Mesendoderm (in vitro differentiated cells): ENCODE data around the gene AOPEP.

Source experiments
- DNase-seq: peaks from one replicate; pipeline ENCODE4 v3.0.0; 2013
- H2AK5ac ChIP-seq: 2 replicates; pipeline ENCODE4 v1.6.1; 2013; ENCODE audit warnings: low read length, inconsistent platforms
- H2BK120ac ChIP-seq: 2 replicates; pipeline ENCODE4 v1.6.1; 2013; ENCODE audit warnings: low read depth, mild to moderate bottlenecking, low read length, moderate library complexity, mixed read lengths
- H2BK15ac ChIP-seq: replicated peaks from 2 replicates; pipeline ENCODE4 v1.6.1; 2013; ENCODE audit warnings: low read depth, mild to moderate bottlenecking, moderate library complexity
- H2BK5ac ChIP-seq: 2 replicates; pipeline ENCODE4 v1.6.1; 2013; ENCODE audit warnings: low read length, inconsistent platforms
- H3K18ac ChIP-seq: 2 replicates; pipeline ENCODE4 v1.6.1; 2013; ENCODE audit warnings: mild to moderate bottlenecking, low read length, mixed read lengths
- H3K23ac ChIP-seq: one replicate; pipeline ENCODE4 v1.6.1; 2013; ENCODE audit warnings: low read length
- H3K27ac ChIP-seq: 2 replicates; pipeline ENCODE4 v1.5.1; 2013; ENCODE audit warnings: low read depth, mild to moderate bottlenecking, inconsistent platforms, low read length, moderate library complexity
- H3K27me3 ChIP-seq: 2 replicates; pipeline ENCODE4 v1.6.1; 2013; ENCODE audit warnings: low read length, control low read depth, mild to moderate bottlenecking, inconsistent platforms; ENCODE audit not compliant: insufficient read depth, poor library complexity
- H3K36me3 ChIP-seq: 2 replicates; pipeline ENCODE4 v1.6.1; 2013; ENCODE audit warnings: low read length, inconsistent platforms; ENCODE audit not compliant: control insufficient read depth, insufficient read depth
- H3K4ac ChIP-seq: one replicate; pipeline ENCODE4 v1.6.1; 2013; ENCODE audit warnings: low read depth, mild to moderate bottlenecking, low read length, moderate library complexity
- H3K4me1 ChIP-seq: 2 replicates; pipeline ENCODE4 v1.6.1; 2013; ENCODE audit warnings: low read depth, low read length, inconsistent platforms; ENCODE audit not compliant: control insufficient read depth
- H3K4me2 ChIP-seq: 2 replicates; pipeline ENCODE4 v1.6.1; 2013; ENCODE audit warnings: low read length
- H3K4me3 ChIP-seq: 2 replicates; pipeline ENCODE4 v1.5.1; 2013; ENCODE audit warnings: mild to moderate bottlenecking, low read length
- H3K56ac ChIP-seq: one replicate; pipeline ENCODE4 v1.6.1; 2013; ENCODE audit warnings: low read length
- H3K79me1 ChIP-seq: 2 replicates; pipeline ENCODE4 v1.6.1; 2013; ENCODE audit warnings: low read length, inconsistent platforms
- H3K79me2 ChIP-seq: 2 replicates; pipeline ENCODE4 v1.6.1; 2013; ENCODE audit warnings: mild to moderate bottlenecking, low read length; ENCODE audit not compliant: control insufficient read depth, insufficient read depth
- H3K9ac ChIP-seq: 2 replicates; pipeline ENCODE4 v1.6.1; 2013; ENCODE audit warnings: low read length, inconsistent platforms
- H4K5ac ChIP-seq: one replicate; pipeline ENCODE4 v1.6.1; 2013; ENCODE audit warnings: low read length
- H4K8ac ChIP-seq: one replicate; pipeline ENCODE4 v1.6.1; 2013; ENCODE audit warnings: low read depth, mild to moderate bottlenecking, control low read depth, low read length, moderate library complexity
- WGBS: extraction: QIAGEN DNeasy Blood & Tissue Kit; methylation state at CpG from one replicate; pipeline ENCODE4 v1.1.7; 2013; ENCODE audit warnings: low lambda C conversion rate, missing lambda C conversion rate; ENCODE audit not compliant: insufficient coverage; ENCODE audit errors: extremely low coverage; 5-methylcytosine and 5-hydroxymethylcytosine counted together

AOPEP gene

GRCh38 chr9:94705162-94705702 lies 21.3 kb upstream of the AOPEP start:
- H3K56ac ChIP-seq: no peak overlapping the region
- H2BK5ac ChIP-seq: no peak overlapping the region
- no peak overlapping the region for H3K18ac ChIP-seq
- H3K4me1 ChIP-seq: no peaks in the 10 kb centered on the region
- WGBS: no CpG with 5 or more reads among the region's 7 CpGs
- no peaks in the 10 kb centered on the region for H3K79me1 ChIP-seq
- no peaks in the 10 kb centered on the region for H3K79me2 ChIP-seq
- H3K9ac ChIP-seq: no peak overlapping the region
- no peak overlapping the region for H2AK5ac ChIP-seq
- no peak overlapping the region for H3K23ac ChIP-seq
- H4K8ac ChIP-seq: no peak overlapping the region
- no peak overlapping the region for H2BK120ac ChIP-seq
- no peak for DNase-seq
- H3K27me3 ChIP-seq: no peaks in the 10 kb centered on the region
- H4K5ac ChIP-seq: no peak overlapping the region
- no peak overlapping the region for H3K4ac ChIP-seq
- no peak overlapping the region for H3K4me2 ChIP-seq
- H3K4me3 ChIP-seq: no peak overlapping the region
- no peak overlapping the region for H2BK15ac ChIP-seq
- H3K27ac ChIP-seq: no peak overlapping the region
- H3K36me3 ChIP-seq: no peaks in the 10 kb centered on the region

GRCh38 chr9:94706922-94707321 lies 19.6 kb upstream of the AOPEP start:
- Histone ChIP-seq H2BK15ac (no peak overlapping the region), H3K18ac (no peak overlapping the region)
- WGBS: no CpG with 5 or more reads among the region's 5 CpGs

GRCh38 chr9:94713436-94714215 lies 12.9 kb upstream of the AOPEP start:
- H3K36me3 ChIP-seq: no peaks in the 10 kb centered on the region
- no peaks in the 10 kb centered on the region for H3K27me3 ChIP-seq
- no peak overlapping the region for H4K5ac ChIP-seq
- no peak overlapping the region for H3K27ac ChIP-seq
- H4K8ac ChIP-seq: no peak overlapping the region
- H3K79me1 ChIP-seq: no peaks in the 10 kb centered on the region
- DNase-seq: no peak
- no peak overlapping the region for H3K4ac ChIP-seq
- no peak overlapping the region for H2BK5ac ChIP-seq
- no peaks in the 10 kb centered on the region for H3K79me2 ChIP-seq
- no peak overlapping the region for H3K23ac ChIP-seq
- no peak overlapping the region for H3K4me3 ChIP-seq
- no CpG with 5 or more reads among the region's 7 CpGs for WGBS
- no peak overlapping the region for H3K9ac ChIP-seq
- H3K18ac ChIP-seq: no peak overlapping the region
- H2AK5ac ChIP-seq: no peak overlapping the region
- no peak overlapping the region for H3K4me2 ChIP-seq
- H2BK120ac ChIP-seq: no peak overlapping the region
- no peak overlapping the region for H3K56ac ChIP-seq
- no peak overlapping the region for H2BK15ac ChIP-seq
- H3K4me1 ChIP-seq: no peaks in the 10 kb centered on the region

More at GRCh38 chr9:94706922-94707321, 19.6 kb upstream of the AOPEP start:
- DNase-seq: no peak
- H3K36me3 ChIP-seq: no peaks in the 10 kb centered on the region
- H3K79me2 ChIP-seq: no peaks in the 10 kb centered on the region
- H3K4me3 ChIP-seq: no peak overlapping the region
- no peaks in the 10 kb centered on the region for H3K79me1 ChIP-seq
- no peak overlapping the region for H2BK5ac ChIP-seq
- no peak overlapping the region for H3K23ac ChIP-seq
- no peak overlapping the region for H2BK120ac ChIP-seq
- H3K4me2 ChIP-seq: no peak overlapping the region
- no peak overlapping the region for H4K8ac ChIP-seq
- no peaks in the 10 kb centered on the region for H3K4me1 ChIP-seq
- H3K4ac ChIP-seq: no peak overlapping the region
- no peak overlapping the region for H3K56ac ChIP-seq
- H4K5ac ChIP-seq: no peak overlapping the region
- no peak overlapping the region for H3K27ac ChIP-seq
- no peak overlapping the region for H2AK5ac ChIP-seq
- H3K27me3 ChIP-seq: no peaks in the 10 kb centered on the region
- H3K9ac ChIP-seq: no peak overlapping the region

- H3K79me1 ChIP-seq: no peaks in the 10 kb centered on the region
- no peak overlapping the region for H4K5ac ChIP-seq
- no peaks in the 10 kb centered on the region for H3K36me3 ChIP-seq
- H3K56ac ChIP-seq: no peak overlapping the region
- no peak overlapping the region for H2BK15ac ChIP-seq
- WGBS: no CpG with 5 or more reads among the region's 4 CpGs
- H3K4me3 ChIP-seq: no peak overlapping the region
- no peak overlapping the region for H3K23ac ChIP-seq
- H3K4me1 ChIP-seq: no peaks in the 10 kb centered on the region
- H3K4ac ChIP-seq: no peak overlapping the region
- DNase-seq: no peak
- no peak overlapping the region for H4K8ac ChIP-seq
- H3K9ac ChIP-seq: no peak overlapping the region
- no peak overlapping the region for H3K27ac ChIP-seq
- no peak overlapping the region for H3K18ac ChIP-seq
- H2AK5ac ChIP-seq: no peak overlapping the region
- no peaks in the 10 kb centered on the region for H3K79me2 ChIP-seq
- H2BK5ac ChIP-seq: no peak overlapping the region
- no peaks in the 10 kb centered on the region for H3K27me3 ChIP-seq
- H3K4me2 ChIP-seq: no peak overlapping the region
- H2BK120ac ChIP-seq: no peak overlapping the region
Measured at GRCh38 chr9:94714494-94714893, 12.0 kb upstream of the AOPEP start.

GRCh38 chr9:94717761-94718160 lies 8.7 kb upstream of the AOPEP start:
- Histone ChIP-seq H4K8ac (no peak overlapping the region), H3K23ac (no peak overlapping the region), H3K4me2 (no peak overlapping the region), H3K36me3 (no peaks in the 10 kb centered on the region), H3K4me1 (no peaks in the 10 kb centered on the region), H2BK5ac (no peak overlapping the region), H4K5ac (no peak overlapping the region), H2AK5ac (no peak overlapping the region), H3K27me3 (no peaks in the 10 kb centered on the region), H2BK120ac (no peak overlapping the region), H3K56ac (no peak overlapping the region), H3K4me3 (no peak overlapping the region), H3K9ac (no peak overlapping the region), H3K27ac (no peak overlapping the region), H3K18ac (no peak overlapping the region), H3K79me2 (no peaks in the 10 kb centered on the region), H2BK15ac (no peak overlapping the region), H3K79me1 (no peaks in the 10 kb centered on the region), H3K4ac (no peak overlapping the region)
- no CpG with 5 or more reads among the region's 3 CpGs for WGBS
- DNase-seq: peak; percentile 64

- Histone ChIP-seq H3K36me3 (no peaks in the 10 kb centered on the region), H3K18ac (no peak overlapping the region), H3K23ac (no peak overlapping the region), H3K56ac (no peak overlapping the region), H3K4me1 (no peaks in the 10 kb centered on the region), H3K27me3 (no peaks in the 10 kb centered on the region), H3K27ac (no peak overlapping the region), H3K79me1 (no peaks in the 10 kb centered on the region), H2AK5ac (no peak overlapping the region), H4K5ac (no peak overlapping the region), H3K4ac (no peak overlapping the region), H3K4me2 (no peak overlapping the region), H3K4me3 (no peak overlapping the region), H2BK15ac (no peak overlapping the region), H3K9ac (no peak overlapping the region), H3K79me2 (no peaks in the 10 kb centered on the region), H2BK120ac (no peak overlapping the region), H2BK5ac (no peak overlapping the region), H4K8ac (no peak overlapping the region)
- no peak for DNase-seq
- no CpG with 5 or more reads among the region's 1 CpG for WGBS
Measured at GRCh38 chr9:94718936-94719335, 7.6 kb upstream of the AOPEP start.
